SU-DHL-6 (cell line): Measurements from ENCODE around the gene RAMACL.

ENCODE experiments used
- H2AFZ ChIP-seq: fragments of 200-600 bp; sonication (generic); 2 replicates; pipeline ENCODE4 v1.6.1; 2014; ENCODE audit warnings: low read depth, mild to moderate bottlenecking, moderate library complexity, mixed read lengths, antibody characterized with exemption, low read length; ENCODE audit not compliant: severe bottlenecking
- H3F3A ChIP-seq: fragments of 200-600 bp; shearing (Covaris generic); 2 replicates; pipeline ENCODE4 v1.6.0; 2016; ENCODE audit warnings: antibody characterized with exemption, mild to moderate bottlenecking; ENCODE audit not compliant: insufficient read depth
- H3K27ac ChIP-seq: fragments of 200-600 bp; sonication (generic); 2 replicates; pipeline ENCODE4 v1.5.1; 2016; ENCODE audit warnings: low read depth, mild to moderate bottlenecking, low read length, moderate library complexity, mixed read lengths
- H3K27me3 ChIP-seq: fragments of 200-600 bp; sonication (generic), shearing (Covaris generic); 2 replicates; pipeline ENCODE4 v1.6.0; 2014; ENCODE audit warnings: mild to moderate bottlenecking, low read length
- H3K36me3 ChIP-seq: fragments of 200-600 bp; sonication (generic); 2 replicates; pipeline ENCODE4 v1.6.1; 2014; ENCODE audit warnings: mild to moderate bottlenecking, low read length, mixed read lengths
- H3K4me2 ChIP-seq: fragments of 300-600, 200-600 bp; shearing (Covaris generic), sonication (generic); 2 replicates; pipeline ENCODE4 v1.6.0; 2014; ENCODE audit warnings: low read length, low read depth, mild to moderate bottlenecking; ENCODE audit not compliant: poor library complexity, severe bottlenecking
- H3K4me3 ChIP-seq: fragments of 200-600 bp; sonication (generic); 2 replicates; pipeline ENCODE4 v1.5.1; 2014; ENCODE audit warnings: antibody characterized with exemption, low read length, mild to moderate bottlenecking, mixed read lengths; ENCODE audit not compliant: insufficient read depth, poor library complexity, severe bottlenecking
- H3K79me2 ChIP-seq: fragments of 200-600 bp; sonication (generic); 2 replicates; pipeline ENCODE4 v1.6.1; 2014; ENCODE audit warnings: mild to moderate bottlenecking, low read length, moderate library complexity; ENCODE audit not compliant: insufficient read depth
- H3K9ac ChIP-seq: fragments of 200-600 bp; sonication (generic); 2 replicates; pipeline ENCODE4 v1.7.0; 2014; ENCODE audit warnings: mild to moderate bottlenecking, low read length
- H3K9me2 ChIP-seq: fragments of 200-600 bp; sonication (generic); replicated peaks from 2 replicates; pipeline ENCODE4 v1.6.1; 2014; ENCODE audit warnings: low read length; ENCODE audit not compliant: insufficient read depth
- H3K9me3 ChIP-seq: fragments of 200-600 bp; sonication (generic); 2 replicates; pipeline ENCODE4 v1.6.1; 2014; ENCODE audit warnings: low read length, mixed read lengths; ENCODE audit not compliant: insufficient read depth
- H4K20me1 ChIP-seq: fragments of 200-600 bp; sonication (generic); 2 replicates; pipeline ENCODE4 v1.6.1; 2014; ENCODE audit warnings: low read depth, mild to moderate bottlenecking, antibody characterized with exemption, low read length, moderate library complexity, mixed read lengths
- EZH2phosphoT487 ChIP-seq: fragments of 200-600 bp; sonication (generic), shearing (Covaris generic); conservative IDR thresholded peaks from 2 replicates; pipeline ENCODE4 v1.6.1; 2018; ENCODE audit warnings: mild to moderate bottlenecking, antibody characterized with exemption, low read length, moderate library complexity, mixed read lengths
- TF ChIP-seq, protein P1 (sequence below): fragments of 200-600 bp; sonication (generic); IDR thresholded peaks from one replicate; pipeline ENCODE4 v1.5.1; 2017; ENCODE audit warnings: antibody characterized with exemption, mild to moderate bottlenecking, low read length, moderate library complexity; ENCODE audit not compliant: insufficient read depth, poor library complexity, severe bottlenecking

The RAMACL gene

DNA sequence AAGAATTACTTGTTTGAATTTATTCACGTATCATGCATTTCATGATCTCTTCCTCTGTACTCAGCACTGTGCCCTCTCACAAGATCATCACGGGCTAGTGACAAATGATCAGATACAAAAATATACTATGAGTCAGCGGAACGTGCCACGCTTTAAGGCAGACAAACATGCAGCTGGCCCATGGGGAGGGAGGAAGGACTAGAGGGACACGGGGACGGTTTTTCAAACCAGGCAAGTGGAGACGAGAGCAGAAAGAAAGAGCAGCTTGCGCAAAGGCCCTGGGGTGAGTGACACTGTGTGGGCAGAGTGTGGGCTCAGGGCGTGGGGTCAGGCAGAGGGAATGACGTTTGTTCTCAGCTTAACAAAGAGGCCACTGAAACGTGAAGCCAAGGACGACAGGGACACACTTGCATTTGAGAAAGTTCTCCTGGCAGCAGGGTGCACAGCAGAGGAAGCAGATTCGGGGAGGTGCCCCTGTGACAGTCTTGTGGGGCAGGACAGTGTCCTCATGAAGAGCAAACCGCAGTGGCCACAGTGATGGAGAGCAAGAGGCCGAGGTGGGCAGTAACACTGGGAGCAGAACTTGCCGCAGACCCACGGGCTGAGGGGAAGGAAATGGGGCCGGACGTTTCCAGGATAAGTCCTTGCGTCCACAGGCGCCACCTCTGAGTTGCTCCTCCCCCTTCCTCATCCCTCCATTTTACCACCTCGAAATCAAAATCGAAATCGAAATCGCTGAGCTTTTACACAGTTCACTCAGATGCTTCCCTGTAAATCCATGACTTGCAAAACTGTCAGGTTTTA is 47.5 kb upstream of the RAMACL start:
- H3K4me2 ChIP-seq = no peak overlapping the region

DNA sequence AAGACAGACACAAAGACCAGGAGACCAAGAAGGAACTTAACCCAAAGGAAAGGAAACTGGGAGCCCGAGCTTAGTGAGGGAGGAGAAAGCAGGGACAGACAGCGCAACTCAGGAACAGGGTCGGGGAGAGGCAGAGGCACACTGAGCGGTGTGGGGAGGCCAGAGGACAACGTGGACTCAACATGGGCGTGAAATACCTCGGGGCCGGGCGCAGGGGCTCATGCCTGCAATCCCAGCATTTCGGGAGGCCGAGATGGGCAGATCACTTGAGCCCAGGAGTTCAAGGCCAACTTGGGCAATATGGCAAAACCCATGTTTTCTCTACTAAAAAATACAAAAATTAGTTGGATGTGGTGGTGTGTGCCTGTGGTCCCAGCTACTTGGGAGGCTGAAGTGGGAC is 46.3 kb upstream of the RAMACL start:
- Histone ChIP-seq H3F3A (no peaks in the 10 kb centered on the region), H3K27me3 (no peaks in the 10 kb centered on the region), H3K9ac (no peak overlapping the region), H4K20me1 (no peaks in the 10 kb centered on the region), H3K79me2 (no peaks in the 10 kb centered on the region), H3K4me2 (no peak overlapping the region), H3K4me3 (no peak overlapping the region), H3K9me2 (no peaks in the 10 kb centered on the region), H3K9me3 (no peaks in the 10 kb centered on the region), H3K27ac (no peak overlapping the region), H2AFZ (no peak overlapping the region), H3K36me3 (no peaks in the 10 kb centered on the region)
- no peak for TF ChIP-seq EZH2phosphoT487
- TF ChIP-seq, protein P1, sequence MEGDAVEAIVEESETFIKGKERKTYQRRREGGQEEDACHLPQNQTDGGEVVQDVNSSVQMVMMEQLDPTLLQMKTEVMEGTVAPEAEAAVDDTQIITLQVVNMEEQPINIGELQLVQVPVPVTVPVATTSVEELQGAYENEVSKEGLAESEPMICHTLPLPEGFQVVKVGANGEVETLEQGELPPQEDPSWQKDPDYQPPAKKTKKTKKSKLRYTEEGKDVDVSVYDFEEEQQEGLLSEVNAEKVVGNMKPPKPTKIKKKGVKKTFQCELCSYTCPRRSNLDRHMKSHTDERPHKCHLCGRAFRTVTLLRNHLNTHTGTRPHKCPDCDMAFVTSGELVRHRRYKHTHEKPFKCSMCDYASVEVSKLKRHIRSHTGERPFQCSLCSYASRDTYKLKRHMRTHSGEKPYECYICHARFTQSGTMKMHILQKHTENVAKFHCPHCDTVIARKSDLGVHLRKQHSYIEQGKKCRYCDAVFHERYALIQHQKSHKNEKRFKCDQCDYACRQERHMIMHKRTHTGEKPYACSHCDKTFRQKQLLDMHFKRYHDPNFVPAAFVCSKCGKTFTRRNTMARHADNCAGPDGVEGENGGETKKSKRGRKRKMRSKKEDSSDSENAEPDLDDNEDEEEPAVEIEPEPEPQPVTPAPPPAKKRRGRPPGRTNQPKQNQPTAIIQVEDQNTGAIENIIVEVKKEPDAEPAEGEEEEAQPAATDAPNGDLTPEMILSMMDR = no peak

More for the DNA sequence above, 47.5 kb upstream of the RAMACL start:
- Histone ChIP-seq H3K27me3 (no peaks in the 10 kb centered on the region), H3F3A (no peaks in the 10 kb centered on the region), H4K20me1 (no peaks in the 10 kb centered on the region), H3K4me3 (no peak overlapping the region), H3K9ac (no peak overlapping the region), H2AFZ (no peak overlapping the region), H3K9me3 (no peaks in the 10 kb centered on the region), H3K9me2 (no peaks in the 10 kb centered on the region), H3K36me3 (no peaks in the 10 kb centered on the region), H3K27ac (no peak overlapping the region), H3K79me2 (no peaks in the 10 kb centered on the region)
- TF ChIP-seq EZH2phosphoT487 = no peak
- TF ChIP-seq, protein P1 = no peak

DNA sequence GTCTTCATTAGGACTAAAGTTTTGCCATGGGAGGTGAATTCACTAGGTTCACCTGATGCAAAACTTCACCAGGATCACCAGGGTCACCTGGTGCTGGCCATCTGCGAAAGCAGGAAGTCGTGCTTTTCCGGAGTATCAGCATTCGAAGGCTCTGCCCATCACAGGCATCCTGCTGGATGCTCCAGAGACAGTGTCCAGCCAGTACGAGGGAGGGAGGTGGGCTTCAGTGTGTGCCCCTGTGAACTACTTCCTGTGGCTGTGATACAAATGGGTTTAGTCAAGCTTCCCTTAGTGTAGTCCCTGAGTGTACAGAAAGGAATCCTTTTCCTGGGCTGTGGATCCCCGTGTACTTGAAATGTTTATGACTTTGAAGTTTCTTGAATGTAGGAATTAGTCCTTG is 44.0 kb upstream of the RAMACL start:
- Histone ChIP-seq H3F3A (no peaks in the 10 kb centered on the region), H3K9ac (no peak overlapping the region), H3K27ac (no peak overlapping the region), H4K20me1 (no peaks in the 10 kb centered on the region), H3K4me3 (no peak overlapping the region), H2AFZ (no peak overlapping the region), H3K9me2 (no peaks in the 10 kb centered on the region), H3K27me3 (no peaks in the 10 kb centered on the region), H3K36me3 (no peaks in the 10 kb centered on the region), H3K79me2 (no peaks in the 10 kb centered on the region), H3K4me2 (no peak overlapping the region), H3K9me3 (no peaks in the 10 kb centered on the region)
- TF ChIP-seq, protein P1 = no peak
- no peak for TF ChIP-seq EZH2phosphoT487
